GM19035 (cell line): Measurements from ENCODE around the gene SFT2D2.
"Not testable (repeated sequence)": the region's sequence is repeated elsewhere in the genome, so short reads cannot be mapped to it uniquely, and the experiment has no call there.

Experiments
- ATAC-seq: cut with Tn5 transposase; IDR thresholded peaks from one replicate; pipeline ENCODE4 v1.9.1; 2021; ENCODE audit not compliant: unreplicated experiment

The SFT2D2 gene

GRCh38 chr1:168225476-168226190 is at the start of gene SFT2D2:
Gene SFT2D2 (plus strand): TSS chr1:168226004. CDS start chr1:168226080, 76 bp downstream.
- peak; percentile 90 for ATAC-seq

- ATAC-seq, result no peak
Measured at GRCh38 chr1:168178227-168178637, 47.6 kb upstream of the SFT2D2 start.

GRCh38 chr1:168178638-168179437 is 47.0 kb upstream of the SFT2D2 start, which contains the start of gene TIPRL:
Gene TIPRL (plus strand): TSS chr1:168178962. CDS start chr1:168179078, 116 bp downstream.
- ATAC-seq, result peak; percentile 92

- ATAC-seq, result no peak
Measured at GRCh38 chr1:168179438-168180147, 46.2 kb upstream of the SFT2D2 start.

- ATAC-seq, result no peak
Measured at GRCh38 chr1:168180148-168180524, 45.7 kb upstream of the SFT2D2 start.

GRCh38 chr1:168181063-168181720 is 44.6 kb upstream of the SFT2D2 start:
- ATAC-seq, result not testable (repeated sequence)

- ATAC-seq, result no peak
Measured at GRCh38 chr1:168187177-168187576, 38.6 kb upstream of the SFT2D2 start.

- no peak for ATAC-seq
Measured at GRCh38 chr1:168190403-168190802, 35.4 kb upstream of the SFT2D2 start.

GRCh38 chr1:168195199-168196135 is 30.3 kb upstream of the SFT2D2 start:
- ATAC-seq, result no peak

GRCh38 chr1:168199056-168199455 is 26.7 kb upstream of the SFT2D2 start:
- no peak for ATAC-seq

GRCh38 chr1:168202941-168203654 is 22.7 kb upstream of the SFT2D2 start:
- ATAC-seq, result no peak

- ATAC-seq, result no peak
Measured at GRCh38 chr1:168206111-168206510, 19.7 kb upstream of the SFT2D2 start.

GRCh38 chr1:168207673-168208072 is 18.1 kb upstream of the SFT2D2 start:
- not testable (repeated sequence) for ATAC-seq

GRCh38 chr1:168210312-168210711 is 15.5 kb upstream of the SFT2D2 start:
- ATAC-seq, result no peak

- no peak for ATAC-seq
Measured at GRCh38 chr1:168213349-168213748, 12.5 kb upstream of the SFT2D2 start.

GRCh38 chr1:168216171-168216570 is 9.6 kb upstream of the SFT2D2 start:
- ATAC-seq, result no peak

GRCh38 chr1:168217664-168218063 is 8.1 kb upstream of the SFT2D2 start:
- ATAC-seq, result no peak

- ATAC-seq, result no peak
Measured at GRCh38 chr1:168218658-168219057, 7.1 kb upstream of the SFT2D2 start.

GRCh38 chr1:168220470-168220871 is 5.3 kb upstream of the SFT2D2 start:
- ATAC-seq, result no peak
